Measurements from ENCODE around the gene WT1. TPM values are rescaled to one million over a fixed set of nuclear protein-coding genes. Genes with fewer than 3 reads are reported as not detected.

Gene WT1
- total RNA-seq, 1 donor from 2014 or later: 1.2 TPM

DNA sequence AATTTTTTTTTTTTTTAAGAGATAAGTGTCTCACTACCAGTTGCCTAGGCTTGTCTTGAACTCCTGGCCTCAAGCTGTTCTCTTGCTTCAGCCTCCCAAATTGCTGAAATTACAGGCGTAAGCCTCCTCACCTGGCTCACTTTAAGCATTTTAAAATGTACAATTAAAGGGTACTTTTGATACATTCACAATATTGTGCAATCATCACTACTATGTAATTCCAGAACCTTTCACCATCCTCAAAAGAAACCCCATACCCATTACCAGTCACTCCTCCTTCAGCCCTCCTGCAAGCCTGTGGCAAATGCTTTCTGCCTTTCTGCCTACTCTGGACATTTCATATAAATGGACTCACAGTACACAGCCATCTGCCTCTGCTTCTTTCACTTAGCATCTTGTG lies 34.5 kb upstream of the WT1 start:
- H3K36me3 ChIP-seq: no peaks in the 10 kb centered on the region
- H3K4me1 ChIP-seq: no peaks in the 10 kb centered on the region
- TF ChIP-seq, protein P1, sequence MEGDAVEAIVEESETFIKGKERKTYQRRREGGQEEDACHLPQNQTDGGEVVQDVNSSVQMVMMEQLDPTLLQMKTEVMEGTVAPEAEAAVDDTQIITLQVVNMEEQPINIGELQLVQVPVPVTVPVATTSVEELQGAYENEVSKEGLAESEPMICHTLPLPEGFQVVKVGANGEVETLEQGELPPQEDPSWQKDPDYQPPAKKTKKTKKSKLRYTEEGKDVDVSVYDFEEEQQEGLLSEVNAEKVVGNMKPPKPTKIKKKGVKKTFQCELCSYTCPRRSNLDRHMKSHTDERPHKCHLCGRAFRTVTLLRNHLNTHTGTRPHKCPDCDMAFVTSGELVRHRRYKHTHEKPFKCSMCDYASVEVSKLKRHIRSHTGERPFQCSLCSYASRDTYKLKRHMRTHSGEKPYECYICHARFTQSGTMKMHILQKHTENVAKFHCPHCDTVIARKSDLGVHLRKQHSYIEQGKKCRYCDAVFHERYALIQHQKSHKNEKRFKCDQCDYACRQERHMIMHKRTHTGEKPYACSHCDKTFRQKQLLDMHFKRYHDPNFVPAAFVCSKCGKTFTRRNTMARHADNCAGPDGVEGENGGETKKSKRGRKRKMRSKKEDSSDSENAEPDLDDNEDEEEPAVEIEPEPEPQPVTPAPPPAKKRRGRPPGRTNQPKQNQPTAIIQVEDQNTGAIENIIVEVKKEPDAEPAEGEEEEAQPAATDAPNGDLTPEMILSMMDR (IDR thresholded peaks at IDR 0.05): no peak
- intact Hi-C loops (cut with DNase I): no loop called here
- no peak overlapping the region for H3K4me3 ChIP-seq
- no peaks in the 10 kb centered on the region for H3K27me3 ChIP-seq (ENCODE audit: low read depth)
- ATAC-seq: no peak
- no peaks in the 10 kb centered on the region for H3K9me3 ChIP-seq
- H3K27ac ChIP-seq: no peak overlapping the region
- no peak for DNase-seq

DNA sequence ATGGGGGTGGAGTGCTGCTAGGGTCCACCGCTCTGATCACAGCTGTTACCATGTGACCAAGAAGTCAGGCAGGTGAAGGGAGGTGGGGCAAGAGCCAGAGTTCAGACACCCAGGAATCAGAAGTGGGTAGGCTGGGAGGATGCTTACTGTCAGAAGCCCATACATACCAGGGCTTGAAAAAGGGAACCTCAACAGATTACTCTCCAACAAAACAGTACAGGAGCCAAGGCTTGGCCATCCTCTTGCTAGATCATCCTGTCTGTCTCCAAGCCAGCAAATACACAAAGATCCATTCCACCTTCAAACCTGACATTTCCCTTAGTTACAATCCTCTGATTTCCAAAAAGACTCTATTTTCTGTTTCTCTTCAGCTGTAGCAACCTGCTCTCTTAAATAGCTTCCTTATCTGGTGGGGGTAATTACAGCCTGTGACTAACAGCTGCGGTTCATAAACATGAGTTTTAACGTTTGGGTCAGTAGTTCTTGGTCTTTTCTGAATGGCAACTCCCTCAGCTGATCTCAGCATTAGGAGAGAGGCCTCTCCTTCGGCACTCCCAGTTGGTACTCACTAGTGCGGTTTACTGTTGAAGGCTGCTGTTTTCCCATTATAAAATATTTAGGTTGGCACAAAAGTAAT lies 31.1 kb upstream of the WT1 start:
- H3K27ac ChIP-seq: no peak overlapping the region
- no peak overlapping the region for H3K4me3 ChIP-seq
- DNase-seq (no peak), ATAC-seq (no peak)
- H3K9me3 ChIP-seq: no peaks in the 10 kb centered on the region
- intact Hi-C loops (cut with DNase I): no loop called here
- H3K4me1 ChIP-seq: no peaks in the 10 kb centered on the region
- TF ChIP-seq, protein P1 (IDR thresholded peaks at IDR 0.05): no peak
- H3K27me3 ChIP-seq (ENCODE audit: low read depth): no peaks in the 10 kb centered on the region
- H3K36me3 ChIP-seq: no peaks in the 10 kb centered on the region

DNA sequence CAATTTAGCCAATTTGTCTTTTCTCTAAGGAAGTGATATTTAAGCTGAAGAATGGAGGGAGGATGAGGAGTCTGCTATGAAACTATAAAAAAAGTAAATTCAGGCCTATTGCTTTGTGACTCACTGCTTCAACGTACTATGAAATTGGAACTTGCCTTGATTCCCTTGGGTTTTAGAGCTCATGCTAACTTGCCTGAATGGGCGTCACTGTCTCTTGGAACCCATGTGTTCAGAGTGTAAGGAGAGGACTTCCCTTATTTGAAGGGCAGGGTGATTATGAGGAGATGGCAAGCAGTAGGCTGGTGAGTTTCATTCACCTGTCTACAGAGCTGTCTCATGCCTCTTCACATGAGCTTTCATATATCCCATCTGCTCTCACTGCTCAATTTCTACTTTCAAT lies 28.7 kb upstream of the WT1 start:
- intact Hi-C loops (cut with DNase I): no loop called here
- H3K4me3 ChIP-seq: no peak overlapping the region
- H3K4me1 ChIP-seq: no peaks in the 10 kb centered on the region
- no peak overlapping the region for H3K27ac ChIP-seq
- DNase-seq: no peak
- H3K9me3 ChIP-seq: no peaks in the 10 kb centered on the region
- TF ChIP-seq, protein P1 (IDR thresholded peaks at IDR 0.05): no peak
- no peaks in the 10 kb centered on the region for H3K27me3 ChIP-seq (ENCODE audit: low read depth)
- H3K36me3 ChIP-seq: no peaks in the 10 kb centered on the region
- ATAC-seq: no peak

DNA sequence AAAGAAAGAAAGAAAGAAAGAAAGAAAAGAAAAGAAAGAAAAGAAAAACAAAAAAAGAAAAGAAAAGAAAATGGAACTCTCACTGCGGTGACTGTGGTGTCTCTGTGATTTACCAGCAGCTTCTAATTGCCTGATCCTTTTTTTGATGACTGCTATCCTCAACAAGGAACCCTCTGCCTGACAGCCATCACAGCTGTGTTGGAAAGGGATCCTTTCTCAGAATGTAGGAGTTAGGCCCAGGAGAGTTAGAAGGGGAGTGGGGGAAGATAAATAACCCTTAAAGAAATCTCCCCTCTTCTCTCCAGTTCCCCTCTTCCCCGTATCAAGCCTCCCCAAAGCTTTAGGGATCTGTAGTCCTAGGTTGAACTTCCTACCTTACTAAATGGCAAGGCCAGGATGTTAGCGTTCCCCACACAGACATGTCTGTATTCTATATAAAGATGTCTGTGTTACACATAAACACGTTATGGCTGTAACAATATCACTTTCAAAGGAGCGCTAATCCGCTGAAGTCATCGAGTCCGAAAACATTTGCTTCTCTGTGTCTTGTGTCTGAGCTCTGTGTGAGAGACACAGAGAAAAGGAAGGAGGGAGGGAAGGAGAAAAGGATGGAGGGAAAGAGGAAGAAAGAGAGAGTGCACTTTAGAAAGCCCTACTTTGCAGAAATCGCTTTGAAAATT lies 26.8 kb upstream of the WT1 start:
- Histone ChIP-seq H3K4me1 (no peaks in the 10 kb centered on the region), H3K4me3 (no peak overlapping the region), H3K9me3 (no peaks in the 10 kb centered on the region), H3K27ac (no peak overlapping the region), H3K36me3 (no peaks in the 10 kb centered on the region), H3K27me3 (ENCODE audit: low read depth) (no peaks in the 10 kb centered on the region)
- TF ChIP-seq, protein P1 (IDR thresholded peaks at IDR 0.05): no peak
- ATAC-seq (no peak), DNase-seq (no peak)
- intact Hi-C loops (cut with DNase I): no loop called here

DNA sequence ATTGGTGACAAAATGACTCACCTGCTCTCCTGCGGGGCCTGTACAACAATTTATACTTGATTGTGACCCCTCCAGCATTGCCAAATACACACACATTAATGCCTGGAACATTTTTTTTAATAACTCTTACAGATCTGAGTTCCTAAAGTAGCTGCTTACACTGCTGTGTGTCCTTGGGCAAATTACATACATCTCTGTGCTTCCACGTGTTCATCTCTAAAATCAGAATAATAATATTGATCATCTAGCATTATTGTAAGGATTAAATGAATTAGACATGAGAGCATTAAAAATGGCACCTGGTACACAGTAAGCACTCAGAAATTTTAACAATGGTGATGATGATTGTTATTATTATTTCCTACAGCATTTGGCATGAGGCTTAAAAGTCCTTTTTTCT lies 21.5 kb upstream of the WT1 start:
- no peak overlapping the region for H3K27ac ChIP-seq
- ATAC-seq: no peak
- TF ChIP-seq, protein P1 (IDR thresholded peaks at IDR 0.05): no peak
- no peaks in the 10 kb centered on the region for H3K4me1 ChIP-seq
- no peaks in the 10 kb centered on the region for H3K9me3 ChIP-seq
- H3K36me3 ChIP-seq: no peaks in the 10 kb centered on the region
- H3K4me3 ChIP-seq: no peak overlapping the region
- H3K27me3 ChIP-seq (ENCODE audit: low read depth): no peaks in the 10 kb centered on the region
- no peak for DNase-seq
- intact Hi-C loops (cut with DNase I): no loop called here

All from lower lobe of right lung (tissue), 2 donors.